ENCODE results near the gene IGF2. TPM values are rescaled to one million over a fixed set of nuclear protein-coding genes. Genes with fewer than 3 reads are reported as not detected.

The IGF2 gene
- total RNA-seq, 4 donors from 2014 or later = 1.9 to 15.5 (median 9.5) TPM

DNA sequence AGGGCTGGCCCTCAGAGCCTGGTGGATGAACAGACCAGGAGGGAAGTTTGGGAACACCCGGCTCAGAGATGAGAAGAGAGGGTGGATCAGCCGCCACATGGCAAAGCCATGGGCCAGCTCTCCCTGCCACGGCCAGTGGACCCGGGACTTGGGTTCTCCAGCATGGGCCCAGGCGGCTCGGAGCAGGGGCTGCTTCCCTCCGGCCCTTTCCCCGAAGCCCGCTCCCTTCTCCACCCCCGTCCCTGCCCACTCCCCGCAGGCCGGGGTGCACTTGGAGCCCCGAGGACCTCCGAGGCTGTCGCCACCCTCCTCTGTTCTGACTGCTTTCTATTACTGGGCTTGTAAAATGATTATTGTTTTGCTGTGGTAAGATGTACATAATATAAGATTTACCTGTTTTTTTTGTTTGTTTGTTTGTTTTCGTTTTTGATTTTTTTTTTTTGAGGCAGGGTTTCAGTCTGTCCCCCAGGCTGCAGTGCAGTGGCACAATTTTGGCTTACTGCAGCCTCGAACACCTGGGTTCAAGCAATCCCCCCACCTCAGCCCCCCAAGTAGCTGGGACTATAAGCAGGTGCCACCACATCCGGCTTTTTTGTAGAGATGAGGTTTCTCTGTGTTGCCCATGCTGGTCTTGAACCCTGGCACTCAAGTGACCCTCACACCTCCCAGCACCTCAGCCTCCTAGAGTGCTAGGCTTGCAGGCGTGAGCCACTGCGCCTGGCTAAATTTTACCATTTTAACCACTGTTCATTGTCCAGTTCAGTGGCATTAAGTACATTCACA is 43.7 kb upstream of the IGF2 start:
- Histone ChIP-seq H3K27ac (no peak overlapping the region), H3K9me3 (no peaks in the 10 kb centered on the region), H3K4me3 (no peak overlapping the region), H3K36me3 (no peaks in the 10 kb centered on the region), H3K4me1 (no peaks in the 10 kb centered on the region), H3K27me3 (no peaks in the 10 kb centered on the region)
- no peak for DNase-seq
- no peak for TF ChIP-seq POLR2A (IDR thresholded peaks at IDR 0.05)
- TF ChIP-seq, protein P1, sequence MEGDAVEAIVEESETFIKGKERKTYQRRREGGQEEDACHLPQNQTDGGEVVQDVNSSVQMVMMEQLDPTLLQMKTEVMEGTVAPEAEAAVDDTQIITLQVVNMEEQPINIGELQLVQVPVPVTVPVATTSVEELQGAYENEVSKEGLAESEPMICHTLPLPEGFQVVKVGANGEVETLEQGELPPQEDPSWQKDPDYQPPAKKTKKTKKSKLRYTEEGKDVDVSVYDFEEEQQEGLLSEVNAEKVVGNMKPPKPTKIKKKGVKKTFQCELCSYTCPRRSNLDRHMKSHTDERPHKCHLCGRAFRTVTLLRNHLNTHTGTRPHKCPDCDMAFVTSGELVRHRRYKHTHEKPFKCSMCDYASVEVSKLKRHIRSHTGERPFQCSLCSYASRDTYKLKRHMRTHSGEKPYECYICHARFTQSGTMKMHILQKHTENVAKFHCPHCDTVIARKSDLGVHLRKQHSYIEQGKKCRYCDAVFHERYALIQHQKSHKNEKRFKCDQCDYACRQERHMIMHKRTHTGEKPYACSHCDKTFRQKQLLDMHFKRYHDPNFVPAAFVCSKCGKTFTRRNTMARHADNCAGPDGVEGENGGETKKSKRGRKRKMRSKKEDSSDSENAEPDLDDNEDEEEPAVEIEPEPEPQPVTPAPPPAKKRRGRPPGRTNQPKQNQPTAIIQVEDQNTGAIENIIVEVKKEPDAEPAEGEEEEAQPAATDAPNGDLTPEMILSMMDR (IDR thresholded peaks at IDR 0.05) = no peak

DNA sequence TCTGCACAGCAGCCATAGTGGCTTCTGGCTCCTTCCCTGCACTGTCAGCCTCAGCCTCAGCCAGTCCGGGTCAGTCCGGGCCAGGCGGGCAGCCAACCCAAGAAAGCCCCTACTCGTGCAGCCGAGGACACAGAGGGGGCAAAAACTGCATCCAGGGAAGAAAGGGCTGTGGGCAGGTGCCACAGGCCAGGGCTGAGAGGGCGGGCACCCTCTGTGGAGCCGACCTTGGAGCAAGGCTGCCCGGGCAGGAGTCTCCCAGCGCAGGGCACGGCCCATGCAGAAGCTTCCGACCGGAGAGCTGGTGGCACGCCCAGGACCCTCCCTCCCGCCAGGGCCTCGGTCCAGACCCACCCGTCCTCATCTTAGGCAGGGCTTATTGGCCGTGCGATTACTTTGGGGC is 42.9 kb upstream of the IGF2 start:
- no peak for DNase-seq
- H3K36me3 ChIP-seq = no peaks in the 10 kb centered on the region
- H3K4me3 ChIP-seq = no peak overlapping the region
- no peak overlapping the region for H3K27ac ChIP-seq
- H3K27me3 ChIP-seq = no peaks in the 10 kb centered on the region
- no peaks in the 10 kb centered on the region for H3K4me1 ChIP-seq
- no peak for TF ChIP-seq POLR2A (IDR thresholded peaks at IDR 0.05)
- TF ChIP-seq, protein P1 (IDR thresholded peaks at IDR 0.05) = no peak
- H3K9me3 ChIP-seq = no peaks in the 10 kb centered on the region

DNA sequence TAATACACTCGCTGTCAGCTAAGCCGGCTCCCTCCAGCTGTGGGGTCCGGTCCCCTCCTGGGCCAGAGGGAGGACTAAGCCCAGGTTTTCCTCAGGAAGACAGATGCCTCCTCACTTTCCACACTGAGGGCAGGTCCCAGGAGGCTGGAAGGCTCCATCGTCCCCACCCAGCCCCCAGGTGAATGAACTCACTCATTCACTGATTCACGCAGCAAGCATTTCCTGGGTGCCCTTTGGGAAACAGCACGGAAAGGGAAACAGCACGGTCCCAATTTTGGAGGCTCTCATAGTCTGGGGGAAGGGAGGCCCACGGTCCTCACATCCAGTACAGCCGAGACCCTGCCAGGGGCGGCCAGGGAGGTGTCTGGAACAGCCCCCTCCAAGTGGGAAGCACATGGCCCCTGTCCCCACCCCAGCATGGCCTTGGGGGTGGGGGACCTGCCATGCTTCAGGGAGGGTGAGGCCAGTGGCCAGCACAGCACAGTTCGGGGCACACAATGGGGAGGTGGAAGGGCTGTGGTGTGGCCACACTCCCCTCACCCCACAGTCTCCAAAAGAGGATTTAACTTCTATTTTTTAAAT is 41.7 kb upstream of the IGF2 start:
- Histone ChIP-seq H3K9me3 (no peaks in the 10 kb centered on the region), H3K27me3 (no peaks in the 10 kb centered on the region), H3K4me1 (no peaks in the 10 kb centered on the region), H3K36me3 (no peaks in the 10 kb centered on the region), H3K4me3 (no peak overlapping the region), H3K27ac (no peak overlapping the region)
- DNase-seq = no peak
- TF ChIP-seq, protein P1 (IDR thresholded peaks at IDR 0.05) = no peak
- TF ChIP-seq POLR2A (IDR thresholded peaks at IDR 0.05) = no peak

DNA sequence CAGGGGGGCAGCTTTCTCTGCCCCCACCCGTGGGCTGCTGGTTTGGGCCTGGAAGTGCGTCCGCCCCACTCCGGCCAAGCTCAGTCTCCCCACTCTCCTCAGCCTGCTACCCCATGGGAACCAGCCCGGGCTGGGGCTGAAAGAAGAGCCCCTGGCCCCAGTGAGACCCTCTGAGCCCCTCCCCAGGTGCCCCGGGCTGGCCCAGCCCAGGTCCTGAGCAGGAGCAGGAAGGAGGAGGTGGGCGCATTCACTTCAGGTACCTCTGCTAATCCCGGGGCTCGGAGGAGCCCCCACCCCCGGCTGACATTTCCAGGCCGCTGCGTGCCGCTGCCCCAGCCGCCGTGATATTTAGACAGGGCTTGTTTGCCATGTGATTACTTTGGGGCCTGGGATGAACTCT is 41.2 kb upstream of the IGF2 start:
- Histone ChIP-seq H3K9me3 (no peaks in the 10 kb centered on the region), H3K36me3 (no peaks in the 10 kb centered on the region), H3K27ac (no peak overlapping the region), H3K4me3 (no peak overlapping the region), H3K4me1 (no peaks in the 10 kb centered on the region), H3K27me3 (no peaks in the 10 kb centered on the region)
- TF ChIP-seq, protein P1 (IDR thresholded peaks at IDR 0.05) = no peak
- no peak for DNase-seq

DNA sequence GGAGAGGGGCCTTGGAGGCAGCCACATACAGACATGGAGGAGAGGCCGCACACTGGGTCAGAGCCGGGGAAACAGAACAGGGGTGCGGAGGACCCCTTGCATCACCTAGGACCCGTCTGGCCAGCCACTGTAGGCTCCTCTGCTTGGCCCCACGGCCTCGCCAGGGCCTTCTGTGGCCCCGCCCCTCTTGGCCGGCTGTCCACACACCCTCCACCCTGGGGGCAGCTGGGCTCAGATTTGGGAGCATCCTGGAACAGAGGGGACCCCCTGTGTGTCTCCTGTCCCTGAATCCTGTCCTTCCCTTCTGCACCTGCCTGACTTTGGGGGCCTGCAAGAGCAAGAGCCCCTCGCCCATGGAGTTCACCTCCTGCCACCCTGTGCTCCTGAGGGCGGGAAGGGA is 40.3 kb upstream of the IGF2 start:
- DNase-seq = no peak
- no peak overlapping the region for H3K4me3 ChIP-seq
- H3K4me1 ChIP-seq = no peaks in the 10 kb centered on the region
- TF ChIP-seq, protein P1 (IDR thresholded peaks at IDR 0.05) = no peak
- TF ChIP-seq POLR2A (IDR thresholded peaks at IDR 0.05) = no peak
- no peaks in the 10 kb centered on the region for H3K27me3 ChIP-seq
- H3K36me3 ChIP-seq = no peaks in the 10 kb centered on the region
- H3K9me3 ChIP-seq = no peaks in the 10 kb centered on the region
- H3K27ac ChIP-seq = no peak overlapping the region

Measured in Peyer's patch (tissue), 4 donors.